ENCODE data around the gene CELSR1.
"Not testable (repeated sequence)": the region's sequence is repeated elsewhere in the genome, so short reads cannot be mapped to it uniquely, and the experiment has no call there.

CELSR1 gene

DNA sequence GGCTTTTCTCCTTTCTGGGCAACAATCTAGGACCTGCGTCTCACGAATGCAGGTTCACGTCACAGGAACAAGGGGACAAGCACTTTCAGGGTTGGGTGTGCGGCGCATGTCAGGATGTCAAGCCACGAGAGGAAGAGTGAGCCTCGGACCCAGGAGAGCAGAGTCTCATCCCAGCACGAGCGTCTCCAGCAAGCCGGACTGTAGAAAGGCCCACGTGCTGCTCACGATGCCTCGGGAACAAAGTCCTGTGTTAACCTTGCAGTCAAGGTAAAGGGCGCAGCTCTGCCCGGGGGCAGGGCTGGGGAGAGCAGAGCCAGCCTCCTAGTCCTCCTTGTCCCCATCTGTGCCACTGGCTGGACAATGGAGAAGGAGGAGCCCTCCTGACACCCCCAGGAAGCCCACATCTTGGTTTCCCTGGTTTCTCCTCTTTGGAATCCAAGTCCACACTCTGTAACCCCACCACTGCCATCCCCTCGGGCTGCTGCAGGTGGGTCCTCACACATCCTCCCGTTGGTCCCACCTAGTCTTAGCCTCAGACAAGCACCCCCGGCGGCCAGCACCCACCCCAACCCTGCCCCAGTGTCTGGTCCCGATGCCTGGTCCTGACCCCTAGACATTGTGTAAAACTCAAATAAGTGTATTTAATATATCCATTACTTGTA lies 63.4 kb downstream of the CELSR1 start:
- DNase-seq = no peak
- H3K9me3 Mint-ChIP-seq = peaks cover 24% of the 10 kb centered on the region
- peaks cover 16% of the 10 kb centered on the region for H3K4me1 Mint-ChIP-seq
- H3K27ac Mint-ChIP-seq = peak overlapping the region; percentile 55
- TF ChIP-seq, protein P1, sequence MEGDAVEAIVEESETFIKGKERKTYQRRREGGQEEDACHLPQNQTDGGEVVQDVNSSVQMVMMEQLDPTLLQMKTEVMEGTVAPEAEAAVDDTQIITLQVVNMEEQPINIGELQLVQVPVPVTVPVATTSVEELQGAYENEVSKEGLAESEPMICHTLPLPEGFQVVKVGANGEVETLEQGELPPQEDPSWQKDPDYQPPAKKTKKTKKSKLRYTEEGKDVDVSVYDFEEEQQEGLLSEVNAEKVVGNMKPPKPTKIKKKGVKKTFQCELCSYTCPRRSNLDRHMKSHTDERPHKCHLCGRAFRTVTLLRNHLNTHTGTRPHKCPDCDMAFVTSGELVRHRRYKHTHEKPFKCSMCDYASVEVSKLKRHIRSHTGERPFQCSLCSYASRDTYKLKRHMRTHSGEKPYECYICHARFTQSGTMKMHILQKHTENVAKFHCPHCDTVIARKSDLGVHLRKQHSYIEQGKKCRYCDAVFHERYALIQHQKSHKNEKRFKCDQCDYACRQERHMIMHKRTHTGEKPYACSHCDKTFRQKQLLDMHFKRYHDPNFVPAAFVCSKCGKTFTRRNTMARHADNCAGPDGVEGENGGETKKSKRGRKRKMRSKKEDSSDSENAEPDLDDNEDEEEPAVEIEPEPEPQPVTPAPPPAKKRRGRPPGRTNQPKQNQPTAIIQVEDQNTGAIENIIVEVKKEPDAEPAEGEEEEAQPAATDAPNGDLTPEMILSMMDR (IDR thresholded peaks at IDR 0.05) = no peak
- no peak overlapping the region for H3K4me3 Mint-ChIP-seq
- peaks cover 2% of the 10 kb centered on the region for H3K27me3 Mint-ChIP-seq (ENCODE audit: low read depth, poor library complexity)
- H3K36me3 Mint-ChIP-seq (ENCODE audit: low read depth) = peaks cover 13% of the 10 kb centered on the region

DNA sequence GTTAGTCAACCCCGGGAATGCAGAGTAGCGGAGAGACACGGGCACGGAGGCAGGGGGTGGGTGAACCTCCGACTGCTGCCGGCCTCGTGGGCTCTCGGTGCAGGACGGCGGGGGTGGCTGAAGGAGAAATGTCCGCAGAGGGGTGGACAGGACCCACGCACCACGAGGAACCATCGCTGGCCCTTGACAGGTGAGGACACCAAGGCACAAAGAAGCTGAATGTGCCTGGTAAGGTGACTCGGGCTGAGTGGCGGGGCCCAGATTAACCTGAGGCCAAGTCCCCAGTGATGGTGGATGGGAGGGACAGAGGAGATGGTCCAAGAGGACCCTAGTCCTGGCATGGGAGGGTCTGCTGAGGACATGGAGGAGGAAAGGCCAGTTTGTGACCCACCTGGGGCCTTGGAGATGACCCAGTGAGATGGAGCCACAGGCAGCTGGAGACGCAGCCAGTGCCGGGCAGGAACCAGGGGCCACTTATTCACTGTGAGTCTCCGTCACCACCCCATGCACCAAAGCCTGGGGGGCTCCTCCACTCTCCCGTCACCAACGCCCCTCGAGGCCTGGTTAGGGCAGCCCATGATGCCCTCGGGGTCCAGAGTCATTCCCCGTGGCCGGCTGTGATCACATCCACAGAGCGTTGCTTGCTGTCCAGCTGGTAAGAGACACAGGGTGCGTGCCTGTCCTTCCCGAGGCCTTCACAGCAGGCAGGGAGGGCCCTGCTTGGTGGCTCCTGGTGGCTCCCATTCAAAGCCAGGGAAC lies 64.2 kb downstream of the CELSR1 start:
- Mint-ChIP-seq H3K36me3 (ENCODE audit: low read depth) (peaks cover 13% of the 10 kb centered on the region), H3K27me3 (ENCODE audit: low read depth, poor library complexity) (no peaks in the 10 kb centered on the region), H3K4me3 (no peak overlapping the region), H3K9me3 (peaks cover 28% of the 10 kb centered on the region), H3K27ac (peak overlapping the region; percentile 55), H3K4me1 (peaks cover 13% of the 10 kb centered on the region)
- TF ChIP-seq, protein P1 (IDR thresholded peaks at IDR 0.05) = no peak
- no peak for DNase-seq

DNA sequence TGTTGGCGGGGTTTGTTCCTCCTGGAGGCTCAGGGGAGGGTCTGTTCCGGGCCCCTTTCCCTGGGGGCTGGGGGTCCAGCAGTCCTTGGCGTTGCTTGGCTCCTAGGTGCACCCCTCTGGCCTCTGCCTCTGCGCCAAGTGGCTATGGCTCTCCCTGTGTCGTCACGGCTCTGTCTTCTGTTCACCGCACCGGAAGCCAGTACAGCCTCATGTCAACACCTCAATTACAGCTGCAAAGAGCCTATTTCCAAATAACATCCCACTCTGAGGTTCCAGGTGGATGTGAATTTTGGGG lies 64.8 kb downstream of the CELSR1 start:
- TF ChIP-seq, protein P1 (IDR thresholded peaks at IDR 0.05) = no peak

DNA sequence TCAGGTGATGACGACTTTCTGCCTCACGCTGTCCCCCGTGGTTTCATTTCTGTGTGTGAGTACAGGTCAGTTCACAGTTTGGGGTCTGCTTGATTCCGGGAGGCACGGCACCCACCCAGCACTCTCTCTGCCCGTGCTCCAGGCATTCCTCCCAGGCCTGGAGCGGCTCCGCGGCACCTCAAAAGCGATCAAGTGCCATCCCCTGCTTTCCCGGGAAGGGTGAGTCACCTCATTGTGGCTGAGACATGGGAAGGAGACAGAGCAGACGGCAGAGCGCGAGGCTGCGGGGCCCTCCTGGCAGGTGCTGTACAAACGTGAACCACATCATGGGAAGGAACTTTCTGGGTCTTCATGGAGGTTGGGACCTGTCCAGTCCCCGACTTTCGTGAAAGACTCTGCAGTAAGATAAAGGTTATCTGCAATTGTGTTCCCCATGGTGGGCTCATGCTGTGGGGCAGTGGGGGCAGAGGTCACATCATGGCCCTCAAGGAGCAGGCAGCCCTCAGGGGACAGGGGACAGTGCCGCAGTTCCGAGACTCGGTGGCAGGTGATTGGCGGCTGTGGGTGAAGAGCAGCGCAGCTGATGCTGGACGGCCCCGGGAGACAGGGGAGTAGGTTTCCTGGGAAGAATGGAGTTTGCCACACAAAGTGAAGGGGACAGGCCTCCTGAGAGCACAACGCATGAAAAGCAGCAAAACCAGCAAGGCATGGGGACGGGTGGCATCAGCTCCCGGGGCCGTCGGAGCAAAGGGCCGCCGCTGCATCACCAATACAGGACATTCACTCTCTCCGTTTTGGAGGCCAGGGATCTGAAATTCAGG lies 65.3 kb downstream of the CELSR1 start:
- Mint-ChIP-seq H3K4me3 (no peak overlapping the region), H3K27ac (no peak overlapping the region), H3K4me1 (peaks cover 13% of the 10 kb centered on the region), H3K27me3 (ENCODE audit: low read depth, poor library complexity) (no peaks in the 10 kb centered on the region), H3K36me3 (ENCODE audit: low read depth) (peaks cover 13% of the 10 kb centered on the region), H3K9me3 (peaks cover 28% of the 10 kb centered on the region)
- DNase-seq = no peak
- TF ChIP-seq, protein P1 (IDR thresholded peaks at IDR 0.05) = no peak

More for the DNA sequence above, 64.8 kb downstream of the CELSR1 start:
- no peak for DNase-seq
- Mint-ChIP-seq H3K27ac (no peak overlapping the region), H3K9me3 (peaks cover 28% of the 10 kb centered on the region), H3K27me3 (ENCODE audit: low read depth, poor library complexity) (no peaks in the 10 kb centered on the region), H3K4me3 (no peak overlapping the region), H3K36me3 (ENCODE audit: low read depth) (peaks cover 13% of the 10 kb centered on the region), H3K4me1 (peaks cover 13% of the 10 kb centered on the region)

DNA sequence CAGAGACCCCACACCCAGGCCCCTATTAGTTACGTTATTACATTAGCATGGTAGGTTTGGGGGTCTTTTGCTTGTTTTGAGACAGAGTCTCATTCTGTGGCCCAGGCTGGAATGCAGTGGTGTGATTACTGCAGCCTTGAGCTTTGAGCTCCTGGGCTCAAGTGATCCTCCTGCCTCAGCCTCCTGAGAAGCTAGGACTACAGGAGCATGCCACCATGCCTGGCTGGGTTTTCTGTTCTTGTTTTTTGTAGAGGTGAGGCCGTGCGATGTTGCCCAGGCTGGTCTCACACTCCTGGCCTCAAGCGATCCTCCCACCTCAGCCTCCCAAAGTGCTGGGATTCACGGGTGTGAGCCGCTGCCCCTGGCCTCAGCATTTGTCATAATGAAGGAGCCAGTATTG lies 66.1 kb downstream of the CELSR1 start:
- H3K4me3 Mint-ChIP-seq; H3K27me3 Mint-ChIP-seq (ENCODE audit: low read depth, poor library complexity); H3K27ac Mint-ChIP-seq; DNase-seq: not testable (repeated sequence)
- Mint-ChIP-seq H3K36me3 (ENCODE audit: low read depth) (peaks cover 13% of the 10 kb centered on the region), H3K4me1 (peaks cover 13% of the 10 kb centered on the region), H3K9me3 (peaks cover 23% of the 10 kb centered on the region)

DNA sequence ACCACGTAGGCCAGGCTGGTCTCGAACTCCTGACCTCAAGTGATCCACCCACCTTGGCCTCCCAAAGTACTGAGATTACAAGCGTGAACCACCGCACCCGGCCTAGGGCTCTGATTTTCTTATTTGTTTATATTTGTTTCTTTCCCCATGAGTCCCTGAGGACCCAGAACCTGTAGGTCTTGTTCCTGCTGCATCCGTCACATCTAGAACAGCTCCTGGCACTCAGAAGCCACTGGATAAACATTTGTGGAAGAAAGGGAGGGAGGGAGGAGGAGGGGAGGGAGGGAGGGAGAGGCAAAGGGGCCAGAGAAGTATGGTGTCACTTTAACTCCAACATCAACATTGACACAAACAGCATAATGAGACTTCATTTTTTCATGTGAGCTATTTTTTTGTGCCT lies 67.7 kb downstream of the CELSR1 start:
- Mint-ChIP-seq H3K9me3 (peaks cover 7% of the 10 kb centered on the region), H3K27me3 (ENCODE audit: low read depth, poor library complexity) (no peaks in the 10 kb centered on the region), H3K27ac (no peak overlapping the region), H3K4me3 (no peak overlapping the region), H3K4me1 (peaks cover 16% of the 10 kb centered on the region), H3K36me3 (ENCODE audit: low read depth) (no peaks in the 10 kb centered on the region)
- TF ChIP-seq, protein P1 (IDR thresholded peaks at IDR 0.05) = no peak
- DNase-seq = no peak
